Mesendoderm (in vitro differentiated cells): Measurements from ENCODE around the gene AP4M1.

Experiments used
- DNase-seq: peaks from one replicate; pipeline ENCODE4 v3.0.0; 2013
- H2AK5ac ChIP-seq: 2 replicates; pipeline ENCODE4 v1.6.1; 2013; ENCODE audit warnings: low read length, inconsistent platforms
- H2BK120ac ChIP-seq: 2 replicates; pipeline ENCODE4 v1.6.1; 2013; ENCODE audit warnings: low read depth, mild to moderate bottlenecking, low read length, moderate library complexity, mixed read lengths
- H2BK15ac ChIP-seq: replicated peaks from 2 replicates; pipeline ENCODE4 v1.6.1; 2013; ENCODE audit warnings: low read depth, mild to moderate bottlenecking, moderate library complexity
- H2BK5ac ChIP-seq: 2 replicates; pipeline ENCODE4 v1.6.1; 2013; ENCODE audit warnings: low read length, inconsistent platforms
- H3K18ac ChIP-seq: 2 replicates; pipeline ENCODE4 v1.6.1; 2013; ENCODE audit warnings: mild to moderate bottlenecking, low read length, mixed read lengths
- H3K23ac ChIP-seq: one replicate; pipeline ENCODE4 v1.6.1; 2013; ENCODE audit warnings: low read length
- H3K27ac ChIP-seq: 2 replicates; pipeline ENCODE4 v1.5.1; 2013; ENCODE audit warnings: low read depth, mild to moderate bottlenecking, inconsistent platforms, low read length, moderate library complexity
- H3K27me3 ChIP-seq: 2 replicates; pipeline ENCODE4 v1.6.1; 2013; ENCODE audit warnings: low read length, control low read depth, mild to moderate bottlenecking, inconsistent platforms; ENCODE audit not compliant: insufficient read depth, poor library complexity
- H3K36me3 ChIP-seq: 2 replicates; pipeline ENCODE4 v1.6.1; 2013; ENCODE audit warnings: low read length, inconsistent platforms; ENCODE audit not compliant: control insufficient read depth, insufficient read depth
- H3K4ac ChIP-seq: one replicate; pipeline ENCODE4 v1.6.1; 2013; ENCODE audit warnings: low read depth, mild to moderate bottlenecking, low read length, moderate library complexity
- H3K4me1 ChIP-seq: 2 replicates; pipeline ENCODE4 v1.6.1; 2013; ENCODE audit warnings: low read depth, low read length, inconsistent platforms; ENCODE audit not compliant: control insufficient read depth
- H3K4me2 ChIP-seq: 2 replicates; pipeline ENCODE4 v1.6.1; 2013; ENCODE audit warnings: low read length
- H3K4me3 ChIP-seq: 2 replicates; pipeline ENCODE4 v1.5.1; 2013; ENCODE audit warnings: mild to moderate bottlenecking, low read length
- H3K56ac ChIP-seq: one replicate; pipeline ENCODE4 v1.6.1; 2013; ENCODE audit warnings: low read length
- H3K79me1 ChIP-seq: 2 replicates; pipeline ENCODE4 v1.6.1; 2013; ENCODE audit warnings: low read length, inconsistent platforms
- H3K79me2 ChIP-seq: 2 replicates; pipeline ENCODE4 v1.6.1; 2013; ENCODE audit warnings: mild to moderate bottlenecking, low read length; ENCODE audit not compliant: control insufficient read depth, insufficient read depth
- H3K9ac ChIP-seq: 2 replicates; pipeline ENCODE4 v1.6.1; 2013; ENCODE audit warnings: low read length, inconsistent platforms
- H4K5ac ChIP-seq: one replicate; pipeline ENCODE4 v1.6.1; 2013; ENCODE audit warnings: low read length
- H4K8ac ChIP-seq: one replicate; pipeline ENCODE4 v1.6.1; 2013; ENCODE audit warnings: low read depth, mild to moderate bottlenecking, control low read depth, low read length, moderate library complexity
- WGBS: extraction: QIAGEN DNeasy Blood & Tissue Kit; methylation state at CpG from one replicate; pipeline ENCODE4 v1.1.7; 2013; ENCODE audit warnings: low lambda C conversion rate, missing lambda C conversion rate; ENCODE audit not compliant: insufficient coverage; ENCODE audit errors: extremely low coverage; 5-methylcytosine and 5-hydroxymethylcytosine counted together

Gene AP4M1

GRCh38 chr7:100118388-100119071, 17.1 kb downstream of the AP4M1 start:
- Histone ChIP-seq H4K5ac (no peak overlapping the region), H3K4me1 (peaks cover 4% of the 10 kb centered on the region), H3K9ac (peak overlapping the region; percentile 99), H3K27ac (no peak overlapping the region), H3K79me2 (peaks cover 3% of the 10 kb centered on the region), H2AK5ac (no peak overlapping the region), H3K56ac (peak overlapping the region; percentile 100), H3K23ac (no peak overlapping the region), H3K18ac (no peak overlapping the region), H4K8ac (no peak overlapping the region), H3K36me3 (no peaks in the 10 kb centered on the region), H3K4me3 (peak overlapping the region; percentile 99), H2BK15ac (no peak overlapping the region), H2BK120ac (no peak overlapping the region), H3K4me2 (peak overlapping the region; percentile 89), H3K79me1 (peaks cover 3% of the 10 kb centered on the region), H3K27me3 (no peaks in the 10 kb centered on the region), H2BK5ac (no peak overlapping the region), H3K4ac (peak overlapping the region; percentile 56)
- no peak for DNase-seq
- WGBS = no CpG with 5 or more reads among the region's 18 CpGs

GRCh38 chr7:100119072-100119969, 17.9 kb downstream of the AP4M1 start, which contains the start of the genes CNPY4 and TAF6:
Gene CNPY4 (plus strand): TSS chr7:100119634. CDS start chr7:100119745, 111 bp downstream.
Gene TAF6 (minus strand): TSS chr7:100119358. CDS start chr7:100114209, 5,149 bp downstream.
- H3K36me3 ChIP-seq = no peaks in the 10 kb centered on the region
- H3K4me1 ChIP-seq = peaks cover 4% of the 10 kb centered on the region
- H2AK5ac ChIP-seq = no peak within 1 kb of the TSS
- H3K27me3 ChIP-seq = no peaks in the 10 kb centered on the region
- no peak within 1 kb of the TSS for H3K23ac ChIP-seq
- H3K79me2 ChIP-seq = peaks cover 3% of the 10 kb centered on the region
- no CpG with 5 or more reads among the region's 49 CpGs for WGBS
- no peak within 1 kb of the TSS for H4K5ac ChIP-seq
- peak within 1 kb of the TSS; percentile 99 for H3K4me3 ChIP-seq
- H3K56ac ChIP-seq = peak within 1 kb of the TSS; percentile 100
- no peak within 1 kb of the TSS for H4K8ac ChIP-seq
- no peak within 1 kb of the TSS for H2BK15ac ChIP-seq
- peak within 1 kb of the TSS; percentile 99 for H3K9ac ChIP-seq
- no peak within 1 kb of the TSS for H2BK120ac ChIP-seq
- no peak within 1 kb of the TSS for H3K18ac ChIP-seq
- peak within 1 kb of the TSS; percentile 89 for H3K4me2 ChIP-seq
- peak within 1 kb of the TSS; percentile 56 for H3K4ac ChIP-seq
- peak; percentile 97 for DNase-seq
- no peak within 1 kb of the TSS for H2BK5ac ChIP-seq
- H3K79me1 ChIP-seq = peaks cover 3% of the 10 kb centered on the region
- no peak within 1 kb of the TSS for H3K27ac ChIP-seq

GRCh38 chr7:100119970-100120732, 18.7 kb downstream of the AP4M1 start:
- peak overlapping the region; percentile 77 for H3K4me2 ChIP-seq
- H3K56ac ChIP-seq = peak overlapping the region; percentile 74
- H3K79me2 ChIP-seq = peaks cover 3% of the 10 kb centered on the region
- DNase-seq = peak; percentile 91
- H3K79me1 ChIP-seq = peaks cover 3% of the 10 kb centered on the region
- no peak overlapping the region for H3K23ac ChIP-seq
- H2BK5ac ChIP-seq = no peak overlapping the region
- H2AK5ac ChIP-seq = no peak overlapping the region
- no CpG with 5 or more reads among the region's 19 CpGs for WGBS
- no peak overlapping the region for H3K27ac ChIP-seq
- H2BK120ac ChIP-seq = no peak overlapping the region
- H4K8ac ChIP-seq = no peak overlapping the region
- peak overlapping the region; percentile 90 for H3K4me3 ChIP-seq
- H4K5ac ChIP-seq = no peak overlapping the region
- H3K18ac ChIP-seq = no peak overlapping the region
- no peak overlapping the region for H3K4ac ChIP-seq
- no peak overlapping the region for H2BK15ac ChIP-seq
- H3K27me3 ChIP-seq = no peaks in the 10 kb centered on the region
- peak overlapping the region; percentile 85 for H3K9ac ChIP-seq
- peaks cover 4% of the 10 kb centered on the region for H3K4me1 ChIP-seq
- no peaks in the 10 kb centered on the region for H3K36me3 ChIP-seq

GRCh38 chr7:100120733-100121036, 19.2 kb downstream of the AP4M1 start:
- Histone ChIP-seq H3K27me3 (no peaks in the 10 kb centered on the region), H4K5ac (no peak overlapping the region), H3K56ac (peak overlapping the region; percentile 74), H2AK5ac (no peak overlapping the region), H2BK5ac (no peak overlapping the region), H2BK120ac (no peak overlapping the region), H2BK15ac (no peak overlapping the region), H3K23ac (no peak overlapping the region), H3K4me1 (peaks cover 4% of the 10 kb centered on the region), H4K8ac (no peak overlapping the region), H3K18ac (no peak overlapping the region), H3K36me3 (no peaks in the 10 kb centered on the region), H3K9ac (peak overlapping the region; percentile 35), H3K79me2 (peaks cover 3% of the 10 kb centered on the region), H3K4me2 (peak overlapping the region; percentile 77), H3K27ac (no peak overlapping the region), H3K4me3 (no peak overlapping the region), H3K79me1 (peaks cover 3% of the 10 kb centered on the region), H3K4ac (no peak overlapping the region)
- WGBS = no CpG with 5 or more reads among the region's 1 CpG
- DNase-seq = no peak

GRCh38 chr7:100122067-100122466, 20.6 kb downstream of the AP4M1 start:
- Histone ChIP-seq H2AK5ac (no peak overlapping the region), H3K4me1 (peaks cover 4% of the 10 kb centered on the region), H3K79me1 (peaks cover 3% of the 10 kb centered on the region), H3K27ac (no peak overlapping the region), H2BK5ac (no peak overlapping the region), H2BK120ac (no peak overlapping the region), H3K4ac (no peak overlapping the region), H3K9ac (no peak overlapping the region), H3K79me2 (peaks cover 3% of the 10 kb centered on the region), H2BK15ac (no peak overlapping the region), H4K5ac (no peak overlapping the region), H3K18ac (no peak overlapping the region), H3K4me3 (no peak overlapping the region), H3K4me2 (no peak overlapping the region), H4K8ac (no peak overlapping the region), H3K56ac (no peak overlapping the region), H3K36me3 (no peaks in the 10 kb centered on the region), H3K23ac (no peak overlapping the region), H3K27me3 (no peaks in the 10 kb centered on the region)
- whole genome bisulfite sequencing = no CpG with 5 or more reads among the region's 13 CpGs
- DNase-seq = no peak
